HEK293T (cell line): ENCODE data around the gene AFAP1L2.
"Not testable (repeated sequence)": the region's sequence is repeated elsewhere in the genome, so short reads cannot be mapped to it uniquely, and the experiment has no call there.

Experiments
- CTCF ChIA-PET: fragments of 350-600 bp; formaldehyde crosslinking; extraction: SDS; loops from one replicate; lab custom pipeline; 2021; ENCODE audit warnings: antibody characterized with exemption, inconsistent platforms; lab: Yijun Ruan, JAX
- POLR2A ChIA-PET: fragments of 350-600 bp; formaldehyde crosslinking; extraction: SDS; loops from one replicate; lab custom pipeline; 2020; ENCODE audit warnings: antibody characterized with exemption, inconsistent platforms; lab: Yijun Ruan, JAX
- DNase-seq: peaks from one replicate; pipeline ENCODE4 v3.0.0; 2012; ENCODE audit warnings: mixed read lengths; ENCODE audit errors: extremely low spot score
- ARNT ChIP-seq: fragments of 450-650 bp; IDR thresholded peaks from 2 replicates; pipeline ENCODE4 v1.6.1; 2017; ENCODE audit warnings: mild to moderate bottlenecking
- BHLHE40 ChIP-seq: fragments of 450-650 bp; IDR thresholded peaks from 2 replicates; pipeline ENCODE4 v1.6.1; 2016; ENCODE audit warnings: mild to moderate bottlenecking, moderate library complexity, borderline replicate concordance
- CTBP1 ChIP-seq: fragments of 450-650 bp; IDR thresholded peaks from 2 replicates; pipeline ENCODE4 v1.6.1; 2016; ENCODE audit warnings: borderline replicate concordance
- ELF4 ChIP-seq: fragments of 450-650 bp; IDR thresholded peaks from 2 replicates; pipeline ENCODE4 v1.6.1; 2017; ENCODE audit warnings: antibody characterized with exemption
- FOXA1 ChIP-seq: fragments of 450-650 bp; IDR thresholded peaks from 2 replicates; pipeline ENCODE4 v1.6.1; 2016; ENCODE audit warnings: mild to moderate bottlenecking
- FOXK2 ChIP-seq: fragments of 450-650 bp; IDR thresholded peaks from 2 replicates; pipeline ENCODE4 v1.6.1; 2016; ENCODE audit warnings: mild to moderate bottlenecking
- FOXM1 ChIP-seq: fragments of 450-650 bp; IDR thresholded peaks from 2 replicates; pipeline ENCODE4 v1.6.1; 2017; ENCODE audit warnings: mild to moderate bottlenecking, borderline replicate concordance
- HDGF ChIP-seq: fragments of 450-650 bp; IDR thresholded peaks from 2 replicates; pipeline ENCODE4 v1.6.1; 2017; ENCODE audit warnings: antibody characterized with exemption, borderline replicate concordance
- L3MBTL2 ChIP-seq: fragments of 450-650 bp; conservative IDR thresholded peaks from 2 replicates; pipeline ENCODE4 v1.6.1; 2016; ENCODE audit warnings: mild to moderate bottlenecking
- LEF1 ChIP-seq: fragments of 450-650 bp; IDR thresholded peaks from 2 replicates; pipeline ENCODE4 v1.6.1; 2017; ENCODE audit warnings: mild to moderate bottlenecking, borderline replicate concordance
- NFRKB ChIP-seq: fragments of 450-650 bp; IDR thresholded peaks from 2 replicates; pipeline ENCODE4 v1.6.1; 2016; ENCODE audit warnings: mild to moderate bottlenecking, moderate library complexity
- PKNOX1 ChIP-seq: fragments of 450-650 bp; IDR thresholded peaks from 2 replicates; pipeline ENCODE4 v1.6.1; 2016
- SP1 ChIP-seq: fragments of 450-650 bp; IDR thresholded peaks from 2 replicates; pipeline ENCODE4 v1.6.1; 2017
- SUZ12 ChIP-seq: fragments of 450-650 bp; IDR thresholded peaks from 2 replicates; pipeline ENCODE4 v1.6.1; 2016; ENCODE audit warnings: mild to moderate bottlenecking
- TARDBP ChIP-seq: fragments of 450-650 bp; IDR thresholded peaks from 2 replicates; pipeline ENCODE4 v1.6.1; 2016
- ZNF384 ChIP-seq: fragments of 450-650 bp; IDR thresholded peaks from 2 replicates; pipeline ENCODE4 v1.6.1; 2016

The AFAP1L2 gene

DNA sequence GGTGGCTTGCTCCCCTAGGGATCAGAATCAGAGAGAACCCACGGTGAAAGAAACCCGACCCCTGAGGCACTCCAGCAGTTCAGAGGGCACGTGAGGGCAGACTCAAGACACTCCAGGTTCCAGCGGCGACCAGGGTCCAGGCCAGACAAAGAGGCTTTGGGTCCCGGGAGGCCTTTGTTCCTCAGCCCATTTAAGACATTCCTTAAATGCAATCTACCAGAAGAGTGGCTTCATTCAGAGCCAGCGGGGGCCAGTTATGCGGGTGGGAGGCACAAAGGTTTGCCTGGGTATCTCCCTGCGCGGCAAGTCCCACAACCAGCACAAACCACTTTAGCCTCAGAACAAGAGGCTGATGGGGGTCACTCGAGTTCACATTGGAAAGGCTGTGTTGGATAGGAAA is 53.6 kb downstream of the AFAP1L2 start:
- CTCF ChIA-PET = no interaction called here
- TF ChIP-seq FOXM1 = no peak
- TF ChIP-seq NFRKB = no peak
- TF ChIP-seq SUZ12 = no peak
- TF ChIP-seq CTBP1 = no peak
- no peak for TF ChIP-seq ARNT
- POLR2A ChIA-PET = no interaction called here
- no peak for DNase-seq

- DNase-seq = no peak
- TF ChIP-seq ELF4 = no peak
- CTCF ChIA-PET = interaction anchor here (0.6 to 0.9 kb wide), 3 partner anchors 22 to 759 kb away, joined by 3 to 5 read pairs (median 3); no protein-coding TSS in a partner anchor
- POLR2A ChIA-PET = no interaction called here
Observed at GRCh38 chr10:114349522-114350215, 54.6 kb downstream of the AFAP1L2 start.

GRCh38 chr10:114349071-114349470 is 55.2 kb downstream of the AFAP1L2 start:
- CTCF ChIA-PET = interaction anchor here (0.6 to 0.9 kb wide), 2 partner anchors 45 to 758 kb away, joined by 3 read pairs; no protein-coding TSS in a partner anchor
- DNase-seq, POLR2A ChIA-PET: not testable (repeated sequence)

- no peak for TF ChIP-seq SP1
- TF ChIP-seq ZNF384 = no peak
- TF ChIP-seq BHLHE40 = no peak
- no peak for TF ChIP-seq NFRKB
- no peak for TF ChIP-seq ELF4
- no peak for TF ChIP-seq LEF1
- no peak for TF ChIP-seq HDGF
- no peak for TF ChIP-seq PKNOX1
- TF ChIP-seq SUZ12 = no peak
- TF ChIP-seq L3MBTL2 = no peak
- TF ChIP-seq CTBP1 = no peak
- no peak for TF ChIP-seq TARDBP
- TF ChIP-seq ARNT = no peak
- no peak for TF ChIP-seq FOXK2
- TF ChIP-seq FOXM1 = no peak
- ChIA-PET POLR2A (no interaction called here), CTCF (no interaction called here)
- no peak for DNase-seq
Observed at GRCh38 chr10:114347791-114348190, 56.5 kb downstream of the AFAP1L2 start.

DNA sequence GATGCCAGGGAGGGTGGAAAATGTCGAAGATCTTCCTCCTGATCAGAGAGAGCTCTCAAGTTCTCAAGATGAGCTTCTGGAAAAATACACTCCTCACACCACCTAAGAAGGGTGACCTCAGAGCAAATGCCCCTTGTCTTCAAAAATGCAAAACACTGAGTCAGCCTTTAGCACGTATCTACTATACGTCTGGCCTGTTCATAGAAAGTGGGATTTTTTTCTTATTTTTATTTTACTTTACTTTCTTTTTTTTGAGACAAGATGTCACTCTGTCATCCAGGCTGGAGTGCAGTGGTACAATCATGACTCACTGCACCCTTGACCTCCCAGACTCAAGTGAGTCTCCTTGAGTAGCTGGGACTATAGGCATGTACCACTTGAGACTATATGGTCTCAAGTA is 57.1 kb downstream of the AFAP1L2 start:
- CTCF ChIA-PET = no interaction called here
- POLR2A ChIA-PET = no interaction called here
- TF ChIP-seq ZNF384 = no peak
- no peak for TF ChIP-seq CTBP1
- no peak for TF ChIP-seq ARNT
- no peak for TF ChIP-seq NFRKB
- TF ChIP-seq ELF4 = no peak
- no peak for TF ChIP-seq FOXK2
- TF ChIP-seq HDGF = no peak
- TF ChIP-seq LEF1 = no peak
- no peak for TF ChIP-seq TARDBP
- TF ChIP-seq BHLHE40 = no peak
- no peak for TF ChIP-seq FOXA1
- no peak for DNase-seq

DNA sequence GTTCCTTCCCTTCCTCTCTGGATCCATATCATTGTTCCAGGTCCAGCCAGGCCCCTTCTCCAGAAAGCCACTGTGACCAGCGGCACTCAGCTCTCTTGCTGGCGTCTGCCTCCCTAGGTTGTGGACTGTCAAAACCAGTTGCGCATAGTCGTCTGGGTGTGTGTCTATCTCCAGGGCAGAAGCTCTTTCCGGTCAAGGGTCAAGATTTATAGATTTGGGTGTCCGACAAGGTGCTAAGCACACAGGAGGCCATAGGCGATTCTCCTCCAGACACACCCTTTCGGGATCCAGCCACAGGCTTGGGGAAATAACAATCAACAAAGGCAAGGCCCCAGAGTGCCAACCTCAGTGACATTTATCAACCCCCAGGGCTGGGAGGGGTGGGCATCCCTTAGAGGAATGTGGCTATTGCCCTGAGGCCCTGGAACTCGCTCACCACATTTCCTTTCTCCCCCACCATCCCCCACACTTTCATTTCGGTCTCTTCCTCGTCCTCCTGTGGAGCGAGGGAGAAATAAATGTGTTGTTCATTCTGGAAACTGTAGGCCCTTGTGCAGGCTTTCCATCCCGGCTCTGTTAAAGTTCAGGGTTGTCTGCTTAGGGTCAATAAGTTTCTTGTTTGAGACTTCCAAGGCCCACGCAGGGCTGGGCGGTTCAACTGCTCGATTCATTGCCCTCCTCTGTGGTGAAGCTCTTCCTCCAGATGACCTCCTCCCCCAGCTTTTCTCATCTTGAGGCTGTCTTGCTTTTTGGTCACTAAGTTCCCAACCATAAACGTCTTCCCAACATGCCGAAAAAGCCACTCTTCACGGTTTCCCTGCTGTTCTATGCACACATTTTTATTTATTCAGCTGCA is 57.9 kb downstream of the AFAP1L2 start:
- no peak for DNase-seq
- CTCF ChIA-PET = no interaction called here
- POLR2A ChIA-PET = no interaction called here
- TF ChIP-seq SUZ12 = no peak

- TF ChIP-seq LEF1 = no peak
- POLR2A ChIA-PET = no interaction called here
- no peak for DNase-seq
- CTCF ChIA-PET = interaction anchor here (0.6 kb wide), 1 partner anchor 175 kb away, joined by 10 read pairs; no protein-coding TSS in a partner anchor
Observed at GRCh38 chr10:114345701-114346100, 58.6 kb downstream of the AFAP1L2 start.

DNA sequence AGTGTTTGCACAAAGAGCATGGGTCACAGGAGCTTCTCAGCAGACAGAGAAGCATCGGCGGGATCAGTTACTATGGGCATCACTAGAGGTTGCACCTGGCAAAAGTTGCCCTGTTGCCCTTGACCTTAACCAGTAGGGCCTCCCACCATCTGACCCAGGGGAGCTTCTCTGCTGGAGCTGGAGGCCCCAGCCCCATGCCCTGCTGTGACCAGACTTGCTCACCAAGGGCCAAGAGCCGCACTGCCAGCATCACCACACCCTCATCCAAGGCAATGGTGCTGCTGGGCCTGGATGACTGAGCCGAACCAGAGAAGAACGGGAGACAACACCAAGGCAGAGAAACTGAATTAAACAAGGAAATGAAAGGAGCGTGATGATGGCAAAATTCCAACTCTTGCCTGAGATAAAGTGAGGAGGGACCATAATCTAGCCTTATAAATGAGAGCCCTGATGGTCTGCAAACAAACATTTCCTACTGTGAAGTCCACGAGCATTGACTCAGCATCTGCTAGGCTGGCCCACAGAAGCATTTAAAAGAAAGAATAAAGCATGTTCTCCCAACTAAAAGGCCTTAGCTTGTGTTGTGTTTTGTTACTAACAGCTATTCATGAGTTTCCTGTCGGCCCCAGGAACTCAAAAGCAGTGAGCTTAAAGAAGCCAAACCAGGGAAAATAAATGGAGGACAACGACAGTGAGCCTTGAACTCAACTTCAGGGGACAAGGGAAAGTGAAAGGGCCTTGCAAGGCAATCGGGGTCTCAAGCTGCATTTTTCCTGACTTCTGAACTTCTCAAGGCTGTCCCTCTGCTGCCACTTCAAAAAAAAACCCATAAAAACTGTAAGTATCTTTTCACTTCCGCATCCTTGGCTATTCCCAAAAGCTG is 60.4 kb downstream of the AFAP1L2 start:
- no peak for DNase-seq
- TF ChIP-seq TARDBP = no peak
- no peak for TF ChIP-seq FOXK2
- TF ChIP-seq FOXA1 = no peak
- no peak for TF ChIP-seq BHLHE40
- ChIA-PET CTCF (interaction anchor here (1.0 to 1.4 kb wide), 2 partner anchors 39 to 72 kb away, joined by 3 read pairs; no protein-coding TSS in a partner anchor), POLR2A (no interaction called here)
